GM19351 (cell line): ENCODE results near the gene ACTL8.

Source experiments
- ATAC-seq: cut with Tn5 transposase; IDR thresholded peaks from one replicate; pipeline ENCODE4 v1.9.1; 2021; ENCODE audit warnings: mild to moderate bottlenecking, moderate library complexity; ENCODE audit not compliant: unreplicated experiment

The ACTL8 gene

DNA sequence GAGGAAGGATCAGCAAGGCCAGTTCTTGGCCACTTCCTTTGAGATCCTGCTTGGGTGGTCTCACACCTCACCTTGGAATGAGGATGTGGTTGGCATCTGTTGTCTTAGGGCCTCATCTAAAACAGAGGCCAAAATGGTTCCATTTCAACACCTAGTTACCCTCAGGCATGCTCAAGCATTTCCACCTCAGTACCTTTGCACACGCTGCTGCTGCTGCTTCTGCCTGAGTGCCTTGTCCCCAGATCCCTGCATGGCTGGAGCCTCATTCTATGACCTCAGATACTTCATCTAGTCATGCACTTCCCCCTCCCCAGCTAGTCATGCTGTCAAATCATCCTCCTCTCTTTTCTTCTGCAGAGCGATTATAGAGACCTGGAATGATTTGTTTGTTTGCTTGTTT, 86.8 kb downstream of the ACTL8 start:
- ATAC-seq: no peak

DNA sequence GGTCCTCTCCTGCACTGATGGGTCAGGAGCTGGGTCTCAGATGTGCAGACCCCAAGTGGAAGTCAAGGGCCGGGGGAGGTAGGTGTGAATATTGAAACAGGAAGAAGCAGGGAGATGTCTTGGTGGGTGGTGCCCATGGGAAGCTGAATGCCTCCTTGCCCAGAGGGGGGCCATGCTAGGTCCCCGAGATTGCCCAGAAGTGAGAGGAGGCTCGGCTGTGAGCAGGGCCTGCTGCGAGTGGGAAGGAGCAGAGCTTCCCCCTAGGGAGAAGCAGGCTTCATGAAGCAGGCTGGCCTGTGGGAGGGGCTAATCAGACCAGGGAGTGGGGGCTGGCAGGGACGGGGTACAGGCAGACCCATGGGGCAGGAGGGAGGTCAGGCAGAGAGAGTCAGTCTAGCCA, 87.6 kb downstream of the ACTL8 start:
- ATAC-seq: no peak

DNA sequence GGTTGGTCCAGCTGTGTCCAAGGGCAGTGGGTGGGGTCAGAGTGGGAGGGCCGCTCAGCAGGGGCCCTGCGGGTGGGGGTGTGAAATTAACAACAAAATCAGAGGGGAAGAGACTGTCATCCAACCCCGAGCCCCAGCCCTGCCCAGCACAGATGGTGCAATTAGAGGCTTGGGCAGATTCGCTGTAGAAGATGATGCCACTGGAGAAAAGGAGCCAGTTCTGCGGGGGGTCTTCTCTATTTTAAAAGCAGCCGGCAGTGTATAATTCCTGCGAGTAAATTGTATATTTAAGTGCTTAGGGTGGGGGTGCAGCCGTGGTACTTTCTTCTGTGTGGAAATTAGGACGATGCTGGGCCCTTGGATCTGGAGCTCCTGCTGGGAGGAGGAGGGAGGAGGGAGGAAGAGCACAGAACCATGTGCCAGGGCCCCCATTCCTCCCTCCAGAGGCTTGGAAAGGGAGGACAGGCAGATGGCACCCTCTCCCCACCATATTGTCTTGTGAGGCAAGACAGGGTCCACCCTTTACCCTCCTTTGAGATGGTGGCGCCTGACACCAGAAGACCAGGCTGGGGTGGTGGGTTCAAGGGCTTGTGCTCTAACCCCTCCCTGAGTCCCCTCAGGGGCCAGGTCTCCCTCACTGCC, 89.2 kb downstream of the ACTL8 start:
- ATAC-seq: no peak

DNA sequence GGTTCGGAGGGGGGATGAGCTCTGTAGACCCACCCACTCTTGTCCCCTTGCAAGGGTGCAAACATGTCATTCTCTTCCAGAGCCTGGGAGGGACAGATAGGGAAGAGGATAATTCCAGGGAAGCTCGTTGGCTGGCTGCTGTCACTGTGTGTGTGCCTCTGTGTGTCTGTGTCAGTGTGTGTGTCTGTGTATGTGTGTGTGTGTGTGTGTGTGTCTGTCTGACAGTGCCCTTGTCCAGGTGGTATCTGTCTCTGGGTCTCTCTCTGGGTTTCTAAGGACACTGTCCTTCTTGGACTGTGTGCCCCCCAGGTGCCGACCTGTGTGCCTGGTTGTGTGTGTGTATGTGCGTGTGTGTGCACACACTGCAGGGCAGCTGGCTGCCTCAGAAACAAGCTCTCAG, 90.5 kb downstream of the ACTL8 start:
- ATAC-seq: no peak

DNA sequence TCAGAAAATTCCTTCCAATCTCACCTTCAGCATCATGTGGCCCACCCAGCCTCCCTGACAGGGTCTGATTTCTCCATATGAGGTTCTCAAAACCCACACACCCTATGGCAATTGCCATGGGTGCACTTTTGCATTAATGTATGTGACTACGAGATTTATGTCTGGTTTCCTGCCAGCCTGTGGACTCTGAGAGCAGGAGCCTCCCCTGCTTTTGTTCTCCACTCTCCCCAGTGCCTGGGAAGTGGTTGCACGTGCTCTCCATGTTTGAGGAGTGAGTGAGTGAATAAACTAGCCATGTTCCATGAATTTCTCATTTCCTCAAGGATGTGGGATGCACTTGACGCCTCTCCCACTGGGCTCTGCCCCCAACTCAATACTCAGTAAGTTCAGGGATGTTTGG, 91.2 kb downstream of the ACTL8 start:
- ATAC-seq: no peak

DNA sequence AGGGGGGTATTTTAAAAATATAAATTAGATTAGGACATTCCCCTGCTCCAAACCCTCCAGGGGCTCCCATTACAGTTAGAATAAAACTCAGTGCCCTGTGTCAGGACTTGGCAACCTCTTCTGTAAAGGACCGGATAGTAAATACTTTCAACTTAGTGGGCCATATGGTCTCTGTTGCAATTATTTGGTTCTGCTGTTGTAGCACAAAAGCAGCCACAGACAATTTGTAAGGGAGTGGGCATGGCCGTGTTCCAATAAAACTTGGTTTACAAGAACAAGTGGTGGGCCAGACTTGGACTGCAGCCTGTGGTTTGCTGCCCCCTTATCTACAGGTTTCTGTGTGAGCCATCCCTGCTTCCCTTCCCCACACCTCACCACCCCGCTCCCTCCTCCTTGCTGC, 92.0 kb downstream of the ACTL8 start:
- ATAC-seq: no peak

DNA sequence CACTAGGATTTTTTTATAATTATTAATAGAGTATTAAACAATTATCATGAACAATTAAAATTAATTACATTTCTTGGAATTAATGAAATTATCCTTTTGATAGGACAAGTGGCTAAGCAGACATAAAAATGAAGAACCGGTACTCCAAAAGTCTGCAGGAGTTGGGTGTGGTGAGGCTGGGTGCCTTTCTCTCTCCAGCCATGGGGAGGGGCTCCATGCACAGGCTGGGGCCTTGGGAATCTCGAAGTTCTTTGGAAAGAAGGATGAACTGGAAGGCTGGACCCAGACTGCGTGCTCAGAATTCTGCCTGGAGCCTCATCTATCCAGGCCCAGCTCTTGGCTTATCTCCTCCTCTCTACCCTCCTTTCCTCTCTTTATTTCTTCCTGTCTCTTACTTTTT, 94.1 kb downstream of the ACTL8 start:
- no peak for ATAC-seq

DNA sequence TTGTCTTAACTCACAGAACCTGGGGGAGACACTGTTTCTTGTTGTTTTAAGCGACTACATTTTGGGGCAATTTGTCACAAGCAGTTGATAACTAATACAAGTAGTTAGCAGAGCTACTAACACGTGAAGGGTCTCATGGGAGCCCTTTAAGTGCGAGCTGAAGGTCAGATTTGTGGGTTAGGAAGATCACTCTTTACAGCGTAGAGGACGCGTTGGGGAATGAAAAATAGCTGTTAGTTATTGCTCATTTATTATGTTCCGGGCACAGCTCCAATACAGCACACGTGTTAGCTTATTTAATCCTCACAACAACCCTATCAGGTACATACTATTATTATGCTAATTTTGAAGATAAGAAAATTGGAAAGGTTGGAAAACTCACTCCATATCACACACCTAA, 95.9 kb downstream of the ACTL8 start:
- no peak for ATAC-seq

DNA sequence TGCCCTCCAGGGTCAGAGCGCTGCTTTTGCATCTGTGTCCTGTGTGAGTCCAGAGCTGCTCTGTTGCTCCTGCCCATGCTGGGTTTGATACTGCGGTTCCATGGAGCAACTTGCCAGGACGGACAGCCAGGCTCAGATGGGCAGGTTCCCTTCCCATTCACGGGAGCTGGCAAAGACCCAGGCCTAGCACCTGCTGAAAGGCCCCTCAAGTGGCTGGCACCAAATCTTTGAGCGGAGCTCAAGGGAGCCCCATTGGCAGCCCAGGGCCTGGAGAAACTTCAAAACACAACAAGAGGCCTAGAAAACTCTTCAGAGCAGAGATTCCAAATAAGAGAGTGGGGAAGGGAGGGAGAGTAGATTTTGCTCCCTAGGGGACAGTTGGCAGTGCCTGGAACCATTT, 97.2 kb downstream of the ACTL8 start:
- ATAC-seq: no peak

DNA sequence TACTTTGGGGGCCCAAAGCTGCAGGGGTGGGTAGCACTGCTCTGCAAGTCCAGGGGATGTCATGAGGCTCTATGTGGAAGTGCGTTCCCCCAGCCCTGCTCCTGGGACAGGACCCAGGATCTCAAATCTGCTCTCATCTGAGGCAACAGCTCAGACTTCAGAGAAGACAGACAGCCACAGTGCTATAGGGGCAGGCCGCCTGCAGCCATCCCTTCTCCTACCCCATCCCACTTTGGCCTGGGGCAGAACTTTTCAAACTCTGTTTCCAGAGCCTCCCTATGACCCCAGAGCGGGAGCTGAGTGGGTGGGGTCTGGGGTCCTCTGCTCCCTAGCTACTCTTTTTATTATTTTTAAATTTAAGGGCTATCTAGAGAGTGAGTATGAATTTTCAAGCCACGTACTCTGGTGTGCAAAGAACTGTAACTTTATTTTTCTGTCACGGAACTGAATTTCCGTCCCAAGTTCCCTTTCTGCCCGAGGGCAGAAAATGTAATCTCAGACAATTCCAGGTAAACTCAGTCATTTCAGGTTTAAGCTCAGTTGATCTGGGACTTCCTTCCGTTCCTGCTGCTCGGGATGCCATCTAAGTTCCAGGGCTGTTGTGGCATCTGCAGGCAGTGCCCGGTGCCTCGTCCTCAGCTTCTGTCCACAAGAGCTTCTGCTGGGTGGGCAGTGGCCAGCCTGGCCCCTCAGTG, 98.3 kb downstream of the ACTL8 start:
- ATAC-seq: no peak

DNA sequence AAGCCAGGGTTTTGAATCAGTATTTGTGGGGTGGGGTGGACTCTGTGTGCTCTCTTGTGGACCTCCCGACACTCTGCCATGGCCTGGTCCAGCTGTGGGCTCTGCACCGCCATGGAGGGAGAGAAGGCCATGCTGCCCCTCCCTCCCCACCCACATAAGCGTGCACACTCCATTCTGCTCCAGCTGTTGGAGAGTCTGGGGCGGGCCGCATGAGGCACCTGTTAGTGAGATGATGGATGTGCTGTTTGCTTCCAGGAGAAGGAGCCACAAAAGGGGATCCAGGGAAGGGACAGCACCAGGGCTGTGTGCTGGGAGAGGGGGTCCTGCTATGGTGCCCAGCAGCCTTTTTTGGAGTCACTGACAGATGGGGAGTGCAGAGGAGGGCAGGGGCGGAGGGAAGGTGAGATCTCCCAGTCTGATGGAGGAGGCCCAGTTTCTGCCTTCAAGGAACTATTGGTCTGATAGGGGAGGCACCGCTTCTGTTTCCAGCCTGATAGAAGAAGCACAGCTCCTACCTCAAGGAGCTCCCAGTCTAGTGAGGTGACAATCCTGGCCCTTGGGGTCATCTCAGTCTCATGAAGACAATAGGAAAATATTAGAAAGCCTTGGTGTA, 101.5 kb downstream of the ACTL8 start:
- ATAC-seq: no peak

DNA sequence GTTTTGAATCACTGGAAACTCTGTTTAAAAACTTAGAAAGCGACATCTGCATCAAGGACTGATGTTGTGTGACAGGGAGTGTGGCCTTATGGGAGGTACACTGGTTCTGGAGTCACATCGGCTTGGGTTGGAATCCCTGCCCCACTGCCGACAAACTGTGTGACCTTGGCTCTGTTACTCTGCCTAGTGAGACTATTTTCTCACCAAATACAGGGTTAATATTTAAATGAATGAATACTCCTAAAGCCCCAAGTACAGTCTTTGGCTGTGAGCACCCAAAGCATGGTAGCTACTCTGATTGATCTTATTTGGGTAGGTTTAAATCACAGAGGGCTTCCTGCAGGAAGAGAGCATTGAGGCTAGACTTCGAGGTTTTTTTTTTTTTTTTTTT, 102.0 kb downstream of the ACTL8 start:
- ATAC-seq: no peak

DNA sequence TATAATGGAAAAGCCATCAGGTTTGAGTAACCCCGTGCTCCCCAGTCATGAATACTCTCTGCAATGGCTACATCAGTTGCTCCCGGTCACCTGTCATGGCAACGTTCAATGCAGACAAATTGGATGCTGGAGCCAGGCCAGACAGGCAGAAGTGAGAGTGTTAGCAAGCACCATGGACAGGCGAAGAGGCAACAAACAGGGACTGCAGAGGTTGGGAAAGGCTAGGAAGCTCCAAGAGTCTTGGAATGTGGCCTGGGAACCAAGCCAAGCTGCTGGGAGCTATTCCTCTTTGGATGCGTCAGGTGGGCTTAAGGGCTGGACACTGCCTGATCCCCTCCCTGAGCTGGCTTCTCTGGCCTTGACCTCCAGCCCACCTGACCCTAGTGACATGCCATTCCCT, 102.9 kb downstream of the ACTL8 start:
- ATAC-seq: no peak

DNA sequence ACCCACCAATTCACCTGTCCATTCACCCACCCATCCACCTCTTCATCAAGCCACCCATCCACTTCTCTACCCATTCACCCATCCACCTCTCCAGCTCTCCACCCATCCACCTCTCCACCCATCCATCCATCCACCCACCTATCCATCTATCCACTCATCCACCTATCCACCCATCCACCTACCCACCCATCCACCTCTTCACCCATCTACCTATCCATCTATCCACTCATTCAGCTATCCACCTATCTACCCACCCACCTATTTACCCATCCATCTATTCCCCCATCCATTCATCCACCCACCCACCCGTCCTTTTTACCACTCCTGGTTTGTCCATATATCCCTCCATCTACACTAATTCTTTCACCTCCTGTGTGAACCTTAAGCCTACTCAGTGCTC, 105.7 kb downstream of the ACTL8 start:
- ATAC-seq: no peak

DNA sequence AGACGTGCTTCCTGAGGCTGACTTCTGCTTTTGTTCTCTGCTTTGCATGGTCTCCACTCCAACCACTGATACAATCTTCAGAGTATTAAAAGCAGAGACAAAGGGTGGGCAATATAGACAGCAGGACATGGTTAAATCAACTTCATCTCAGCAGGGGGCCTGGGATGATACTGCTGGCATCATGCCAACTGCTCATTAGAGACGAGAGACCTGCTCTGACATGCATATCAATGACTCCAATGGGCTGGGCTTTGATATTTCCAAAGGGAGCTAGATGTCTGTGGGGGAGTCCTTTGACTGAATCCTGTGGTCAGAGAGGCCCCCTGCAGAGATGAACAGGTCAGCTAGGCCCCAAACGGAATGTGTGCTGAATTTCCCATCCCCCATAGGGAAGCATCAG, 106.6 kb downstream of the ACTL8 start:
- ATAC-seq: no peak

DNA sequence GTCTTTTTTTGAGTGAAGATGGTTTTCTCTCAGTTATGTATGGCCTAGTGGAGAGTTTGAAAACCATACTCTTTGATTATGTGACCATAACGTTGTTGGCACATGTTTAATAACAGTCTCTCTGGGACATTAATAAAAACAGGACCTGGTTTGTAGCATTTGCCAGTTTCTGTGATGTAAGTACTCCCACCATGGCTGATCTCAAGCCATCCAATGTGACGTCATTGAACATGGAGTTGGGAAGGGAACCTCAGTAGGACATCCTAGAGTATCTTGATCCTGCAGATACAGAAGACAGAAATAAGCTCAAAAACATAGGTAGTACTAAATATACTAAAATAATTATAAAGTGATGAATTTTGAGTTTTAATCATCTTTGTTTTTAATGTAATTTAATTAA, 107.0 kb downstream of the ACTL8 start:
- no peak for ATAC-seq

DNA sequence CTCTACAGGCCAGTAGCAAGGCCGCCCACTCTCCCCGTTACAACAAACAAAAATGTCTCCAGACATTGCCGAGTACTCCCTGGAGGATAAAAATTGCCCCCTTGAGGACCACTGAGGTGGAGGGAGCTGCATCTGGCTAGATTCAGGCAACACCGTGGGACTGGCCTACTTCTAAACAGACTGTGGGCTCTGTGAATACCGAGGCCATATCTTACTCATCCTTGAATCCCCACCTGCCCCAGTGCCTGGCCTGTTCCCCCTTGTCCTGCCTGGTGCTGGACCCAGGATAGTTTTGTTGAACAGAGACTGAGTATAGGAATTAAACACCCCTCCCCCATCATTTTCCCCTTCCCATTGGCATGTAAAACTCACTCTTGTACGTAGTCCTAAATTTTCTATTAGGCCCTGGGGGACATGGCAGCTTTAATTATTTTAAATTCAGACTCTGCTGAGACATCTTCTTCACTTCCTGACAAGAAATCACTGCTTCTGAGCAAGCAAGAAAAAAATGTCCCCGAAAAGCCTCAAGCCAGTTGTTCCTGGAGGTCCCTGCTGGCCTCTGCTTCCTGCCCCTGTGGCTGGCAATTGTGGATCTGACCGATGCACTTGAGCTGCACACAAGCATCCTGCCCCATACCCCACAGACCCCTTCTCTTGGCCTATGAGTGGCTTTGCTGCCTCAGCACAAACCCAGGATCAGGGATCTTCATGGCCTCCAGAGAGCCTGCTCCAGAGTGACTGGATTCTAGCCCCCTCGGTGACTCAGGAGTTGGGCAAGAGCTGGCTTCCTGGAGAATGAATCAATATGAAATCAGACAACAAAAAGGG, 111.0 kb downstream of the ACTL8 start:
- ATAC-seq: no peak

DNA sequence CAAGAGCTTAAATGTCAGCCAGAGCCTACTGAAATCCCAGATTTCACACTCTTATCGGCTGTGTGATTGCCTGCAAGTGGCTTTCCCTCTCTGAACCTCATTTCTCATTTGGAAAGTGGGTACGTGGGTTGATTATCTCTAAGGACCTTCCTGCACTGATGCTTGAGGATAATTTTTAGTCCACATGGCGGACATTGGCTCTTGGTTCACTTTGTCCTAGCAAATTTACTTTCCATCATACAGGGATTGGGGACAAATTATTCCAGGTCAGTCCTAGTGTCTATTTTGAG, 111.6 kb downstream of the ACTL8 start:
- ATAC-seq: no peak

DNA sequence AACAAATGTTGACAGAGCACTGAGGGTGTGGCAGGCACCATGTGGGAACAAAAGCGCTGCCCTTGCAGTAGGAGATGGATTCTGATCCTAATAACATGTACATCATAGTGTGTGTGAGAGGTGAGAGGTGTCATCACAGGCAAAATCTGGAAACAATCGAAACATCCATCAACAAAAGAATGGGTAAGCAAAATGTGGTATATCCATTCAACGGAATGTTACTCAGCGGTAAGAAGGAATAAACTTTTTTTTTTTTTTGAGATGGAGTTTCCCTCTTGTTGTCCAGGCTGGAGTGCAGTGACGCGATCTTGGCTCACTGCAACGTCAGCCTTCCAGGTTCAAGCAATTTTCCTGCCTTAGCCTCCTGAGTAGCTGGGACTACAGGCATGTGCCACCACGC, 112.3 kb downstream of the ACTL8 start:
- ATAC-seq: no peak

DNA sequence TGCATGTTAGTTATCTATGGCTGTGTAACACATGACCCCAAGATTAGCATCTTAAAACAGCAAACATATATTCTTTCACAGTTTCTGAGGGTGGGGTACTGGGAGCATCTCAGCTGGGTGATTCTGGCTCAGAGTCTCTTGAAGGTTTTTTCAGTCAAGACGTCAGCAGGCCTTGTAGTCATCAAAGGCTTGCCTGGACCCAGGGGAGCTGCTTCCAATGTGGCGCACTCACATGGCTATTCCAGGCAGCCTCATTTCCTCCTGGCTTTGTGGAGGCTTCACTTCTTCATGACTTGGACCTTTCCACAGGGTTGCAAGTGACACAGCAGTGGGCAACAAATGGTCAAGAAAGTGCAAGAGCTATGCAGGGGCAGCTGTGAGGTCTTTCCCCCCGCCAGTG, 114.7 kb downstream of the ACTL8 start:
- no peak for ATAC-seq

DNA sequence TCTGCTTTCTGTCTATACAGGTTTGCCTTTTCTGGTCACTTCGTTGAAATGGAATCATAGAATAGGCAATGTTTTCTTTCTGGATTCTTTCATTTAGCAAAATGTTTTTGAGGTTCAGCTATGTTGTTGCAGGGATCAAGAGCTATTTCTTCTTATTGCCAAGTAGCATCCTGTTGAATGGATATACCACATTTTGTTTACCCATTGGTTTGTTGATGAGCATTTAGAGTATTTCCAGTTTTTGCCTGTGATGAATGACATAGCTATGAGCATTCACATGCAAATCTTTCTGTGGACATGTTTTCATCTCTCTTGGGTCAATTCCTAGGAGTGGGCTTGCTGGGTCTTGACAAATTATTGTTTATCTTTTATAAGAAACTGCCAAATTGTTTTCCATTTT, 115.5 kb downstream of the ACTL8 start:
- ATAC-seq: no peak
